ENCODE data around the gene RFC5. TPM values are rescaled to one million over a fixed set of nuclear protein-coding genes. Genes with fewer than 3 reads are reported as not detected.
"Not testable (repeated sequence)": the region's sequence is repeated elsewhere in the genome, so short reads cannot be mapped to it uniquely, and the experiment has no call there.

The RFC5 gene
- total RNA-seq, 6 donors from 2014 or later = 5.0 to 10.5 (median 7.1) TPM

GRCh38 chr12:118020036-118020435 lies 3.5 kb downstream of the RFC5 start:
- TF ChIP-seq POLR2AphosphoS5 (IDR thresholded peaks at IDR 0.05) (no peak), CTCF (IDR thresholded peaks at IDR 0.05) (no peak), EP300 (IDR thresholded peaks at IDR 0.05) (no peak), POLR2A (IDR thresholded peaks at IDR 0.05) (no peak)
- Histone ChIP-seq H3K9me3 (no peaks in the 10 kb centered on the region), H3K4me3 (no peak overlapping the region), H3K4me1 (peaks cover 7 to 17% (median 13%) of the 10 kb centered on the region in 4 donors), H3K27ac (no peak overlapping the region), H3K36me3 (peaks cover 5 to 48% (median 24%) of the 10 kb centered on the region in 4 donors), H3K27me3 (no peaks in the 10 kb centered on the region)
- no peak for ATAC-seq (ENCODE audit: low FRiP score in 2 of 2)
- 75 to 100% methylated on average over 1 of the region's 1 CpG for WGBS, 2 donors
- DNase-seq = no peak

- DNase-seq; H3K27ac ChIP-seq; H3K9me3 ChIP-seq; H3K4me3 ChIP-seq; ATAC-seq (ENCODE audit: low FRiP score in 2 of 2); H3K4me1 ChIP-seq; H3K27me3 ChIP-seq: not testable (repeated sequence)
- 96% methylated on average over 13 of the region's 13 CpGs for WGBS, 2 donors
- peaks cover 15 to 70% (median 44%) of the 10 kb centered on the region in 4 donors for H3K36me3 ChIP-seq
These were observed 5.7 kb downstream of the RFC5 start for GRCh38 chr12:118022097-118022727.

- H3K36me3 ChIP-seq = peaks cover 15 to 74% (median 46%) of the 10 kb centered on the region in 4 donors
- no peak overlapping the region for H3K4me3 ChIP-seq
- H3K4me1 ChIP-seq = peaks cover 0 to 1% (median under 1%) of the 10 kb centered on the region in 4 donors
- WGBS, 2 donors = 96 to 100% methylated on average over 1 to 3 of the region's 3 CpGs
- no peaks in the 10 kb centered on the region for H3K27me3 ChIP-seq
- no peaks in the 10 kb centered on the region for H3K9me3 ChIP-seq
- H3K27ac ChIP-seq = no peak overlapping the region
- TF ChIP-seq CTCF (IDR thresholded peaks at IDR 0.05) = no peak
- no peak for TF ChIP-seq EP300 (IDR thresholded peaks at IDR 0.05)
- TF ChIP-seq POLR2A (IDR thresholded peaks at IDR 0.05) = no peak
- no peak for TF ChIP-seq POLR2AphosphoS5 (IDR thresholded peaks at IDR 0.05)
- DNase-seq = no peak
- no peak for ATAC-seq (ENCODE audit: low FRiP score in 2 of 2)
These were observed 6.2 kb downstream of the RFC5 start for GRCh38 chr12:118022728-118023109.

- H3K27me3 ChIP-seq = no peaks in the 10 kb centered on the region
- TF ChIP-seq CTCF (IDR thresholded peaks at IDR 0.05) (no peak), POLR2A (IDR thresholded peaks at IDR 0.05) (no peak), POLR2AphosphoS5 (IDR thresholded peaks at IDR 0.05) (no peak)
- no peak overlapping the region for H3K4me3 ChIP-seq
- ATAC-seq (ENCODE audit: low FRiP score in 2 of 2) (no peak), DNase-seq (no peak)
- no peak overlapping the region for H3K27ac ChIP-seq
- H3K36me3 ChIP-seq = peaks cover 15 to 80% (median 48%) of the 10 kb centered on the region in 4 donors
- H3K4me1 ChIP-seq = no peaks in the 10 kb centered on the region
- H3K9me3 ChIP-seq = no peaks in the 10 kb centered on the region
- WGBS, 2 donors = 92 to 93% methylated on average over 9 of the region's 9 CpGs
These were observed 6.9 kb downstream of the RFC5 start for GRCh38 chr12:118023301-118023860.

- no peak for ATAC-seq (ENCODE audit: low FRiP score in 2 of 2)
- H3K36me3 ChIP-seq = peaks cover 15 to 80% (median 43%) of the 10 kb centered on the region in 4 donors
These were observed 8.7 kb downstream of the RFC5 start for GRCh38 chr12:118025168-118025567.

More at GRCh38 chr12:118025168-118025567, 8.7 kb downstream of the RFC5 start:
- no peaks in the 10 kb centered on the region for H3K27me3 ChIP-seq
- H3K4me3 ChIP-seq = no peak overlapping the region
- H3K4me1 ChIP-seq = no peaks in the 10 kb centered on the region
- no peak for TF ChIP-seq CTCF (IDR thresholded peaks at IDR 0.05)
- no peak for TF ChIP-seq EP300 (IDR thresholded peaks at IDR 0.05)
- TF ChIP-seq POLR2AphosphoS5 (IDR thresholded peaks at IDR 0.05) = no peak
- no peak for TF ChIP-seq POLR2A (IDR thresholded peaks at IDR 0.05)
- no peak for DNase-seq
- WGBS, 2 donors = 88 to 91% methylated on average over 4 of the region's 4 CpGs
- H3K9me3 ChIP-seq = no peaks in the 10 kb centered on the region
- H3K27ac ChIP-seq = no peak overlapping the region

Measured in upper lobe of left lung (tissue), 6 donors.